HG03565 (cell line): ENCODE data around the gene SIRT2.
"Not testable (repeated sequence)": the region's sequence is repeated elsewhere in the genome, so short reads cannot be mapped to it uniquely, and the experiment has no call there.

Source experiments
- ATAC-seq: cut with Tn5 transposase; IDR thresholded peaks from one replicate; pipeline ENCODE4 v1.9.1; 2021; ENCODE audit warnings: mild to moderate bottlenecking, moderate library complexity; ENCODE audit not compliant: unreplicated experiment

The SIRT2 gene

GRCh38 chr19:38869160-38869835, 30.1 kb downstream of the SIRT2 start:
- ATAC-seq, result no peak

GRCh38 chr19:38868551-38868950, 30.9 kb downstream of the SIRT2 start:
- ATAC-seq, result no peak

- no peak for ATAC-seq
Observed at GRCh38 chr19:38867171-38867780, 32.1 kb downstream of the SIRT2 start.

GRCh38 chr19:38862321-38863059, 36.9 kb downstream of the SIRT2 start:
- no peak for ATAC-seq

GRCh38 chr19:38861368-38861767, 38.0 kb downstream of the SIRT2 start:
- no peak for ATAC-seq

GRCh38 chr19:38859631-38860204, 39.7 kb downstream of the SIRT2 start:
- not testable (repeated sequence) for ATAC-seq

GRCh38 chr19:38856813-38857212, 42.6 kb downstream of the SIRT2 start:
- ATAC-seq, result no peak

- ATAC-seq, result not testable (repeated sequence)
Observed at GRCh38 chr19:38855751-38856150, 43.7 kb downstream of the SIRT2 start.

- ATAC-seq, result not testable (repeated sequence)
Observed at GRCh38 chr19:38854961-38855360, 44.5 kb downstream of the SIRT2 start.

GRCh38 chr19:38853214-38853613, 46.2 kb downstream of the SIRT2 start:
- no peak for ATAC-seq

GRCh38 chr19:38852231-38853044, 47.0 kb downstream of the SIRT2 start:
- ATAC-seq, result no peak

- no peak for ATAC-seq
Observed at GRCh38 chr19:38851622-38852230, 47.7 kb downstream of the SIRT2 start.

- ATAC-seq, result no peak
Observed at GRCh38 chr19:38850976-38851621, 48.3 kb downstream of the SIRT2 start.

GRCh38 chr19:38850436-38850975, 48.9 kb downstream of the SIRT2 start:
- ATAC-seq, result peak; percentile 62

- peak; percentile 30 for ATAC-seq
Observed at GRCh38 chr19:38849860-38850435, 49.5 kb downstream of the SIRT2 start, which contains the start of gene HNRNPL. TSS of gene HNRNPL (minus strand) at chr19:38849986. CDS start at chr19:38849966, 20 bp downstream.

GRCh38 chr19:38849147-38849859, 50.1 kb downstream of the SIRT2 start:
- ATAC-seq, result peak; percentile 23

GRCh38 chr19:38848299-38849146, 50.9 kb downstream of the SIRT2 start:
- ATAC-seq, result no peak

- no peak for ATAC-seq
Observed at GRCh38 chr19:38846097-38846496, 53.3 kb downstream of the SIRT2 start.
